K562 (cell line): ENCODE data around the gene LRRC25. TPM values are rescaled to one million over a fixed set of nuclear protein-coding genes. Genes with fewer than 3 reads are reported as not detected.

Experiments
- ADNP ChIP-seq: fragments of 200-800 bp; sonication (Bioruptor generic); IDR thresholded peaks from 2 replicates; pipeline ENCODE4 v1.6.1; 2016; ENCODE audit warnings: missing genetic modification characterization, missing compliant biosample characterization
- BACH1 ChIP-seq: fragments of 200-800 bp; sonication (Bioruptor generic); IDR thresholded peaks from 2 replicates; pipeline ENCODE4 v1.6.1; 2016; ENCODE audit warnings: missing genetic modification characterization, missing compliant biosample characterization
- FOXP1 ChIP-seq: sonication (generic); formaldehyde crosslinking; IDR thresholded peaks from 2 replicates; pipeline ENCODE4 v1.8.0; 2022; ENCODE audit warnings: mild to moderate bottlenecking, missing genetic modification reagents
- GMEB1 ChIP-seq: fragments of 250-450 bp; sonication (Bioruptor Pico); IDR thresholded peaks from 2 replicates; pipeline ENCODE4 v1.4.0; 2020; ENCODE audit warnings: mild to moderate bottlenecking
- HNRNPUL1 ChIP-seq: fragments of 200-400 bp; formaldehyde crosslinking; IDR thresholded peaks from 2 replicates; pipeline ENCODE4 v1.6.1; 2017; ENCODE audit warnings: low read length
- MAFG ChIP-seq: fragments of 450-650 bp; conservative IDR thresholded peaks from 2 replicates; pipeline ENCODE4 v1.6.1; 2016; ENCODE audit warnings: missing genetic modification characterization, missing compliant biosample characterization
- MBD1 ChIP-seq: fragments of 250-450 bp; sonication (Bioruptor Pico); IDR thresholded peaks from 2 replicates; pipeline ENCODE4 v1.8.0; 2022; ENCODE audit warnings: inconsistent platforms
- NR3C1 ChIP-seq: sonication (generic); formaldehyde crosslinking; IDR thresholded peaks from 2 replicates; pipeline ENCODE4 v1.8.1; 2022; ENCODE audit warnings: missing genetic modification reagents
- PATZ1 ChIP-seq: fragments of 250-450 bp; sonication (Bioruptor Pico); IDR thresholded peaks from 2 replicates; pipeline ENCODE4 v1.5.0; 2020; ENCODE audit warnings: mild to moderate bottlenecking, borderline replicate concordance
- SNRNP70 ChIP-seq: fragments of 200-400 bp; formaldehyde crosslinking; optimal IDR thresholded peaks from 2 replicates; pipeline ENCODE3; 2017; ENCODE audit warnings: low read depth, low read length
- TCFL5 ChIP-seq: fragments of 250-450 bp; sonication (Bioruptor Pico); conservative IDR thresholded peaks from 2 replicates; pipeline ENCODE4 v1.6.1; 2021; ENCODE audit warnings: mild to moderate bottlenecking, moderate library complexity, matching md5 sums
- UBTF ChIP-seq, 2 experiments: IDR thresholded peaks; 2 replicates each; pipeline ENCODE4 v1.6.1; 2012; ENCODE audit warnings: improper control_type of control experiment in 2 of 2, low read depth in 2 of 2, low read length in 2 of 2, borderline replicate concordance in 1 of 2
- ZFX ChIP-seq: sonication (generic); formaldehyde crosslinking; IDR thresholded peaks from 2 replicates; pipeline ENCODE4 v1.8.0; 2022; ENCODE audit warnings: mild to moderate bottlenecking, missing genetic modification reagents, moderate library complexity
- ZNF12 ChIP-seq: sonication (generic); formaldehyde crosslinking; IDR thresholded peaks from 2 replicates; pipeline ENCODE4 v1.4.0; 2020; ENCODE audit warnings: mild to moderate bottlenecking, missing genetic modification reagents
- ZNF23 ChIP-seq: fragments of 250-450 bp; sonication (Bioruptor Pico); IDR thresholded peaks from 2 replicates; pipeline ENCODE4 v1.4.0; 2020; ENCODE audit warnings: mild to moderate bottlenecking
- ZNF583 ChIP-seq: fragments of 250-450 bp; sonication (Bioruptor Pico); IDR thresholded peaks from 2 replicates; pipeline ENCODE4 v1.4.0; 2020
- ZNF740 ChIP-seq, 3 experiments: fragments of 200-800 bp in 1 of 3; sonication (Bioruptor generic) in 1 of 3; sonication (generic) in 1 of 3; formaldehyde crosslinking in 1 of 3; IDR thresholded peaks; 2 replicates each; pipeline versions ENCODE4 v1.6.1 to v1.8.0; 2016 to 2022; ENCODE audit warnings: mild to moderate bottlenecking in 2 of 3, missing compliant biosample characterization in 2 of 3, missing genetic modification characterization in 2 of 3, missing genetic modification reagents in 1 of 3
- ZNF75A ChIP-seq: fragments of 450-650 bp; formaldehyde crosslinking; IDR thresholded peaks from 2 replicates; pipeline ENCODE4 v1.4.0; 2020; ENCODE audit warnings: mild to moderate bottlenecking
- polyA plus RNA-seq, 8 experiments: library from polyadenylated mRNA; depleted of rRNA in 4 of 8; stranded (reverse) in 5 of 8; unstranded in 3 of 8; fragments of >200 nt; fragmentation: Nextera tagmentation in 2 of 8; fragmentation: Illumina TruSeq in 1 of 8; extraction: Ambion mirVana in 2 of 8; extraction: Trizol in 1 of 8; gene quantifications; 2 replicates each; pipeline versions ENCODE4 v1.2.1 to v1.2.3, GENCODE V29; 2011 to 2014; ENCODE audit warnings: inconsistent platforms in 1 of 8, missing spikeins in 1 of 8
- total RNA-seq, 7 experiments: library from RNA; depleted of rRNA in 6 of 7; stranded (reverse); fragments of >200 nt in 6 of 7; fragmentation: Illumina TruSeq in 2 of 7; extraction: Trizol in 2 of 7; gene quantifications; 2 replicates each; pipeline versions ENCODE4 v1.2.1 to v1.2.3, GENCODE V29; 2011 to 2021; ENCODE audit warnings: low replicate concordance in 1 of 7

Gene LRRC25
- total and polyA plus RNA-seq, 9 of the 15 experiments (the other 6 are each of a cell fraction or from before 2014, with no cell fraction given): 0.07 to 0.36 (median 0.10) TPM; not detected in 3

GRCh38 chr19:18428787-18429674 is 31.6 kb upstream of the LRRC25 start (continued):
- no peak for TF ChIP-seq MBD1
- TF ChIP-seq FOXP1 (CRISPR knock-in tag): no peak
- TF ChIP-seq ZNF12: no peak
- TF ChIP-seq ZNF740 (CRISPR knock-in tag; IDR thresholded peaks at IDR 0.05): peak; percentile 88
- TF ChIP-seq ZNF740 (tag; IDR thresholded peaks at IDR 0.05): peak in 1 of 2 experiments; percentile 86; a peak in 2 of 4 replicates
- TF ChIP-seq MAFG: no peak
- peak; percentile 69 for TF ChIP-seq ZFX (CRISPR knock-in tag)
- TF ChIP-seq NR3C1: no peak
- TF ChIP-seq BACH1 (tag): no peak
- TF ChIP-seq HNRNPUL1: no peak
- no peak for TF ChIP-seq TCFL5 (CRISPR knock-in tag)
- TF ChIP-seq ZNF75A (CRISPR knock-in tag): no peak
- peak; percentile 51 for TF ChIP-seq GMEB1 (CRISPR knock-in tag)
- TF ChIP-seq ADNP: no peak
- no peak for TF ChIP-seq ZNF583 (CRISPR knock-in tag)
- no peak for TF ChIP-seq ZNF23 (CRISPR knock-in tag)
- TF ChIP-seq PATZ1 (CRISPR knock-in tag): no peak
- TF ChIP-seq UBTF (IDR thresholded peaks at IDR 0.05; ENCODE audit: borderline replicate concordance in 1 of 2, low read depth in 2 of 2, low read length in 2 of 2): 0 out of 4 replicates have a peak, but pooled peaks of 1 of the 2 experiments have one; percentile 52
- no peak for TF ChIP-seq SNRNP70
